Sigmoid colon (tissue), 7 donors: ENCODE data around the gene PLEKHM2. TPM values are rescaled to one million over a fixed set of nuclear protein-coding genes. Genes with fewer than 3 reads are reported as not detected.

Experiments used
- DNase-seq: peaks from one replicate; pipeline ENCODE4 v3.0.0-alpha.2; 2019
- H3K27ac ChIP-seq, 4 donors: fragments of 200-600 bp; sonication (generic); one replicate each; pipeline ENCODE4 v1.5.1; 2016 to 2019; ENCODE audit warnings: mild to moderate bottlenecking in 1 of 4
- H3K27me3 ChIP-seq, 3 donors: fragments of 200-600 bp; sonication (generic); one replicate each; pipeline ENCODE4 v1.5.1; 2019; ENCODE audit warnings: mild to moderate bottlenecking in 1 of 3
- H3K36me3 ChIP-seq, 4 donors: fragments of 200-600 bp; sonication (generic); one replicate each; pipeline ENCODE4 v1.5.1; 2016 to 2019
- H3K4me1 ChIP-seq, 4 donors: fragments of 200-600 bp; sonication (generic); one replicate each; pipeline ENCODE4 v1.5.1; 2017 to 2019
- H3K4me3 ChIP-seq, 4 donors: fragments of 200-600 bp; sonication (generic); one replicate each; pipeline ENCODE4 v1.5.1; 2017 to 2019; ENCODE audit warnings: mild to moderate bottlenecking in 2 of 4, moderate library complexity in 1 of 4
- H3K9me3 ChIP-seq, 4 donors: fragments of 200-600 bp in 3 of 4; sonication (generic) in 3 of 4; one replicate each; pipeline versions ENCODE4 v1.5.1 to v1.6.1; 2013 to 2019
- EP300 ChIP-seq, 4 donors: sonication (generic); formaldehyde crosslinking; IDR thresholded peaks; one replicate each; pipeline ENCODE4 v1.6.1; 2017; ENCODE audit warnings: antibody characterized with exemption in 4 of 4
- POLR2A ChIP-seq, 2 donors: fragments of 450-650 bp; IDR thresholded peaks; one replicate each; pipeline ENCODE4 v1.6.1; 2016; ENCODE audit warnings: antibody characterized with exemption in 2 of 2, mild to moderate bottlenecking in 2 of 2, moderate library complexity in 2 of 2
- POLR2AphosphoS5 ChIP-seq, 4 donors: sonication (generic); formaldehyde crosslinking; IDR thresholded peaks; one replicate each; pipeline ENCODE4 v1.6.1; 2017; ENCODE audit warnings: antibody characterized with exemption in 4 of 4
- WGBS, 2 donors: extraction: QIAGEN DNeasy Blood & Tissue Kit; methylation state at CpG; one replicate each; pipeline ENCODE4 v1.1.7; 2013; 5-methylcytosine and 5-hydroxymethylcytosine counted together
- intact Hi-C: fragments of 100-400 bp; cut with DNase I; formaldehyde crosslinking; loops from one replicate; pipeline ENCODE4 v1.15.1; 2023
- polyA plus RNA-seq, 3 donors: library from polyadenylated mRNA; stranded (reverse); fragments of 200-250 nt; gene quantifications; one replicate each; pipeline ENCODE4 v1.2.3, GENCODE V29; 2013
- total RNA-seq, 4 donors: library from RNA; depleted of rRNA; stranded (reverse); fragments of >200 nt; gene quantifications; one replicate each; pipeline ENCODE4 v1.1.0, GENCODE V29; 2016
- TF ChIP-seq, protein P1 (sequence below), 4 experiments: fragments of 450-650 bp in 3 of 4; fragments of 200-600 bp in 1 of 4; IDR thresholded peaks; one replicate each; pipeline ENCODE4 v1.5.1; 2016 to 2019; ENCODE audit warnings: antibody characterized with exemption in 4 of 4, mild to moderate bottlenecking in 3 of 4, moderate library complexity in 2 of 4
- donor health status: healthy with polysubstance abuse.
- donor health status: Bipolar disorder and iron deficiency.
- donor health status: healthy.

PLEKHM2 gene
- total and polyA plus RNA-seq, 7 donors, result 19.8 to 49.6 (median 28.9) TPM

- H3K4me1 ChIP-seq, result peaks cover 0 to 71% (median 56%) of the 10 kb centered on the region in 4 donors
- H3K27me3 ChIP-seq, result no peaks in the 10 kb centered on the region
- peak in 2 of 4 donors; percentile 31 to 40 for TF ChIP-seq POLR2AphosphoS5 (IDR thresholded peaks at IDR 0.05)
- TF ChIP-seq, protein P1, sequence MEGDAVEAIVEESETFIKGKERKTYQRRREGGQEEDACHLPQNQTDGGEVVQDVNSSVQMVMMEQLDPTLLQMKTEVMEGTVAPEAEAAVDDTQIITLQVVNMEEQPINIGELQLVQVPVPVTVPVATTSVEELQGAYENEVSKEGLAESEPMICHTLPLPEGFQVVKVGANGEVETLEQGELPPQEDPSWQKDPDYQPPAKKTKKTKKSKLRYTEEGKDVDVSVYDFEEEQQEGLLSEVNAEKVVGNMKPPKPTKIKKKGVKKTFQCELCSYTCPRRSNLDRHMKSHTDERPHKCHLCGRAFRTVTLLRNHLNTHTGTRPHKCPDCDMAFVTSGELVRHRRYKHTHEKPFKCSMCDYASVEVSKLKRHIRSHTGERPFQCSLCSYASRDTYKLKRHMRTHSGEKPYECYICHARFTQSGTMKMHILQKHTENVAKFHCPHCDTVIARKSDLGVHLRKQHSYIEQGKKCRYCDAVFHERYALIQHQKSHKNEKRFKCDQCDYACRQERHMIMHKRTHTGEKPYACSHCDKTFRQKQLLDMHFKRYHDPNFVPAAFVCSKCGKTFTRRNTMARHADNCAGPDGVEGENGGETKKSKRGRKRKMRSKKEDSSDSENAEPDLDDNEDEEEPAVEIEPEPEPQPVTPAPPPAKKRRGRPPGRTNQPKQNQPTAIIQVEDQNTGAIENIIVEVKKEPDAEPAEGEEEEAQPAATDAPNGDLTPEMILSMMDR (IDR thresholded peaks at IDR 0.05), result no peak
- intact Hi-C loops, result no loop called here
- peak; percentile 82 for DNase-seq
- no peak overlapping the region for H3K4me3 ChIP-seq
- H3K9me3 ChIP-seq, result no peaks in the 10 kb centered on the region
- H3K36me3 ChIP-seq, result peaks cover 7 to 58% (median 28%) of the 10 kb centered on the region in 4 donors
- peak overlapping the region in 3 of 4 donors; percentile 63 to 75 (median 71) for H3K27ac ChIP-seq
- 87 to 94% methylated on average over 11 of the region's 11 CpGs for WGBS, 2 donors
Measured at GRCh38 chr1:15717418-15718125, 33.5 kb downstream of the PLEKHM2 start.

- TF ChIP-seq EP300 (IDR thresholded peaks at IDR 0.05) (no peak), POLR2A (IDR thresholded peaks at IDR 0.05) (no peak), POLR2AphosphoS5 (IDR thresholded peaks at IDR 0.05) (no peak)
- TF ChIP-seq, protein P1 (IDR thresholded peaks at IDR 0.05), result no peak
- Histone ChIP-seq H3K36me3 (peaks cover 7 to 64% (median 28%) of the 10 kb centered on the region in 4 donors), H3K9me3 (no peaks in the 10 kb centered on the region), H3K4me3 (no peak overlapping the region), H3K4me1 (peaks cover 0 to 77% (median 58%) of the 10 kb centered on the region in 4 donors), H3K27me3 (no peaks in the 10 kb centered on the region), H3K27ac (peak overlapping the region in 3 of 4 donors; percentile 63 to 75 (median 71))
- DNase-seq, result no peak
- intact Hi-C loops, result no loop called here
- 95% methylated on average over 8 of the region's 8 CpGs for WGBS, 2 donors
Measured at GRCh38 chr1:15718199-15718601, 34.1 kb downstream of the PLEKHM2 start.

DNA sequence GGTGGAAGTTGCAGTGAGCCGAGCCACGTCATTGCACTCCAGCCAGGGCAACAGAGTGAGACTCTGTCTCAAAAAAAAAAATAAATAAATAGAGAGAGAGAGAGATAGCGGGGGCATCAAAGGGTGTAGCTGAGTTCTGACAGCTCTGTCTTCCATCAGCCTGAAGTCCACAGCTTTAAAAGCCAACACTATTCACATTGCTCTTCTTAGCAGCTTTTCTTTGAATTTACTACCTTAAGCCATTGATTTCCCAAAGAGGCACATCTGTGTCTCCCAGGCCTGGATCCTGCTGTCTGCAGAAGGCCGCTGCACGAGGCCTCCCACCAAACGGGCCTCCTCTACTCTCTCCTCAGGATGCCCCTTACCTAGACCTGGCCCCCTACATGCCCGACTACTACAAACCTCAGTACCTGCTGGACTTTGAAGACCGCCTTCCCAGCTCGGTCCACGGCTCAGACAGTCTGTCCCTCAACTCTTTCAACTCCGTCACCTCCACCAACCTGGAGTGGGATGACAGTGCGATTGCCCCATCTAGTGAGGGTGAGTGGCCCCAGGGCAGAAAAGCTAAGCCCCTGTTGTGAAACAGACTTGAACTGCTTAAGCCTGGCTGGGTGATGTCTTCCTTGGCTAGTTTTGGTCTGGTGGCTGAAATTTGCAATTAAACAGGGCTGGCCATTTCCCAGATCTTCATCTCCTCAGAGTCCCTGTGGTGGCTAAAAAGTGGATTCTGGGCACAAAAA lies 35.4 kb downstream of the PLEKHM2 start:
- H3K4me3 ChIP-seq, result no peak overlapping the region
- no peaks in the 10 kb centered on the region for H3K27me3 ChIP-seq
- DNase-seq, result no peak
- intact Hi-C loops, result no loop called here
- 94 to 95% methylated on average over 12 of the region's 12 CpGs for WGBS, 2 donors
- peaks cover 7 to 76% (median 29%) of the 10 kb centered on the region in 4 donors for H3K36me3 ChIP-seq
- no peaks in the 10 kb centered on the region for H3K9me3 ChIP-seq
- H3K27ac ChIP-seq, result peak overlapping the region in 2 of 4 donors; percentile 71 to 75
- H3K4me1 ChIP-seq, result peaks cover 0 to 65% (median 47%) of the 10 kb centered on the region in 4 donors
- TF ChIP-seq POLR2A (IDR thresholded peaks at IDR 0.05), result no peak
- no peak for TF ChIP-seq EP300 (IDR thresholded peaks at IDR 0.05)
- no peak for TF ChIP-seq POLR2AphosphoS5 (IDR thresholded peaks at IDR 0.05)
- TF ChIP-seq, protein P1 (IDR thresholded peaks at IDR 0.05), result no peak

- Histone ChIP-seq H3K36me3 (peaks cover 14 to 86% (median 37%) of the 10 kb centered on the region in 4 donors), H3K9me3 (no peaks in the 10 kb centered on the region), H3K27me3 (no peaks in the 10 kb centered on the region), H3K27ac (peak overlapping the region in 1 of 4 donors; percentile 13), H3K4me1 (peaks cover 0 to 52% (median 36%) of the 10 kb centered on the region in 4 donors), H3K4me3 (no peak overlapping the region)
- TF ChIP-seq POLR2AphosphoS5 (IDR thresholded peaks at IDR 0.05), result no peak
- TF ChIP-seq, protein P1 (IDR thresholded peaks at IDR 0.05), result no peak
- TF ChIP-seq POLR2A (IDR thresholded peaks at IDR 0.05), result no peak
- TF ChIP-seq EP300 (IDR thresholded peaks at IDR 0.05), result no peak
- DNase-seq, result no peak
- WGBS, 2 donors, result 98 to 99% methylated on average over 3 of the region's 3 CpGs
- intact Hi-C loops, result no loop called here
Measured at GRCh38 chr1:15720861-15721260, 36.7 kb downstream of the PLEKHM2 start.
